ACC112 (cell line): ENCODE measurements around the gene TMEM131L.
"Not testable (repeated sequence)": the region's sequence is repeated elsewhere in the genome, so short reads cannot be mapped to it uniquely, and the experiment has no call there.

Experiments used
- H2AFZ ChIP-seq: fragments of 200-600 bp; sonication (generic); one replicate; pipeline ENCODE4 v1.6.0; 2017; ENCODE audit warnings: antibody characterized with exemption, low read length; ENCODE audit not compliant: unreplicated experiment
- H3K27ac ChIP-seq: fragments of 200-600 bp; sonication (generic); 2 replicates; pipeline ENCODE4 v1.5.1; 2014; ENCODE audit warnings: low read depth, mild to moderate bottlenecking, antibody characterized with exemption, low read length, moderate library complexity
- H3K27me3 ChIP-seq: fragments of 200-600 bp; sonication (generic); 2 replicates; pipeline ENCODE4 v1.6.1; 2014; ENCODE audit warnings: mild to moderate bottlenecking, antibody characterized with exemption, low read length, moderate library complexity, mixed read lengths; ENCODE audit not compliant: insufficient read depth
- H3K36me3 ChIP-seq: fragments of 200-600 bp; sonication (generic); 2 replicates; pipeline ENCODE4 v1.6.1; 2016; ENCODE audit warnings: mild to moderate bottlenecking, antibody characterized with exemption, low read length, moderate library complexity, mixed read lengths; ENCODE audit not compliant: insufficient read depth
- H3K4me1 ChIP-seq: fragments of 200-600 bp; sonication (generic); one replicate; pipeline ENCODE4 v1.6.1; 2016; ENCODE audit warnings: low read length, mixed read lengths; ENCODE audit not compliant: insufficient read depth, unreplicated experiment, control insufficient read depth
- H3K4me3 ChIP-seq: fragments of 200-600 bp; sonication (generic); 2 replicates; pipeline ENCODE4 v1.5.1; 2014; ENCODE audit warnings: mild to moderate bottlenecking, low read depth, low read length
- H3K79me2 ChIP-seq: fragments of 200-600 bp; sonication (generic); one replicate; pipeline ENCODE4 v1.6.0; 2016; ENCODE audit warnings: low read length; ENCODE audit not compliant: control insufficient read depth, unreplicated experiment, insufficient read depth

The TMEM131L gene, protein sequence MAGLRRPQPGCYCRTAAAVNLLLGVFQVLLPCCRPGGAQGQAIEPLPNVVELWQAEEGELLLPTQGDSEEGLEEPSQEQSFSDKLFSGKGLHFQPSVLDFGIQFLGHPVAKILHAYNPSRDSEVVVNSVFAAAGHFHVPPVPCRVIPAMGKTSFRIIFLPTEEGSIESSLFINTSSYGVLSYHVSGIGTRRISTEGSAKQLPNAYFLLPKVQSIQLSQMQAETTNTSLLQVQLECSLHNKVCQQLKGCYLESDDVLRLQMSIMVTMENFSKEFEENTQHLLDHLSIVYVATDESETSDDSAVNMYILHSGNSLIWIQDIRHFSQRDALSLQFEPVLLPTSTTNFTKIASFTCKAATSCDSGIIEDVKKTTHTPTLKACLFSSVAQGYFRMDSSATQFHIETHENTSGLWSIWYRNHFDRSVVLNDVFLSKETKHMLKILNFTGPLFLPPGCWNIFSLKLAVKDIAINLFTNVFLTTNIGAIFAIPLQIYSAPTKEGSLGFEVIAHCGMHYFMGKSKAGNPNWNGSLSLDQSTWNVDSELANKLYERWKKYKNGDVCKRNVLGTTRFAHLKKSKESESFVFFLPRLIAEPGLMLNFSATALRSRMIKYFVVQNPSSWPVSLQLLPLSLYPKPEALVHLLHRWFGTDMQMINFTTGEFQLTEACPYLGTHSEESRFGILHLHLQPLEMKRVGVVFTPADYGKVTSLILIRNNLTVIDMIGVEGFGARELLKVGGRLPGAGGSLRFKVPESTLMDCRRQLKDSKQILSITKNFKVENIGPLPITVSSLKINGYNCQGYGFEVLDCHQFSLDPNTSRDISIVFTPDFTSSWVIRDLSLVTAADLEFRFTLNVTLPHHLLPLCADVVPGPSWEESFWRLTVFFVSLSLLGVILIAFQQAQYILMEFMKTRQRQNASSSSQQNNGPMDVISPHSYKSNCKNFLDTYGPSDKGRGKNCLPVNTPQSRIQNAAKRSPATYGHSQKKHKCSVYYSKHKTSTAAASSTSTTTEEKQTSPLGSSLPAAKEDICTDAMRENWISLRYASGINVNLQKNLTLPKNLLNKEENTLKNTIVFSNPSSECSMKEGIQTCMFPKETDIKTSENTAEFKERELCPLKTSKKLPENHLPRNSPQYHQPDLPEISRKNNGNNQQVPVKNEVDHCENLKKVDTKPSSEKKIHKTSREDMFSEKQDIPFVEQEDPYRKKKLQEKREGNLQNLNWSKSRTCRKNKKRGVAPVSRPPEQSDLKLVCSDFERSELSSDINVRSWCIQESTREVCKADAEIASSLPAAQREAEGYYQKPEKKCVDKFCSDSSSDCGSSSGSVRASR (N-terminal part only)

DNA sequence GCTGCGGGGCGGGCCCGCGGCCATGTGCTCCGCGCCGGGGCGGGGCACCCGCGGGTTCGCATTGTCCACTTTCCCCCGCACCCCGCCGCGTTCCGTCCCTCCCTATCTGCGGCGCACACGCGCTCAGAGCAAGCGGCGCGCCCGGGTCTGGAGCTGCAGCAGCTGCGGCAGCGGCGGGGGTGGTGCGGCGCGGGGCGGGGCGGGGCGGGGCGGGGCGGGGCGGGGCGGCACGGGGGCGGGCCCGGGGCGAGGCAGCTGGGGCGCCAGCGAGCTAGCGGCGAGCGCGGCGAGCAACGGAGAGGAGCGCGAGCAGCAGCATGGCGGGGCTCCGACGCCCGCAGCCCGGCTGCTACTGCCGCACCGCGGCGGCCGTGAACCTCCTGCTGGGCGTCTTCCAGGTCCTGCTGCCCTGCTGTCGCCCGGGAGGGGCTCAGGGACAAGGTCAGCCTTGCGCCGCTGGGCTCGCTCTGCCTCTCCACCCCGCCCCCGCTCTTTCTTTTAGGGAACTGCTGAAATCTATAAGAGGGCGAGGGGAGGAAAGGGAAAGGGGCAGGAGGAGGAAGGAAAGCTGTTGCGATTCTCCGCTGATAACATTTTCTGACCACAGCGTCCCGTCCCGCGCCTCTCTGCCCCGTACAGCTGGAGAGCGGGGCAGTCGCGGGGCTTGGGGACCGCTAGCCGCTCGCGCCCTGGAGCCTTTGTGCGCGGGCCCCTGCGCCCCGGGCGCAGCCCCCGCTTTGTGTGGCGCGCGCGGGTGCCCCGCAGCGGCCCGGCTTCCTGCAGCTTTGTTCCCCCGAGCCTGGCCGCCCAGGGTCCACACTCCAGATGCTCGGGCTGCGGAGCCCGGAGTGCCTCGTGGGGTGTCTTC, at the start of gene TMEM131L:
Gene TMEM131L, plus strand, starts transcription at position 280 of the 868 bp plus-strand sequence. Its CDS starts 38 bp downstream, at position 318.
- Histone ChIP-seq H2AFZ (peak within 1 kb of the TSS; percentile 82), H3K27me3 (no peaks in the 10 kb centered on the region), H3K79me2 (peaks cover 23% of the 10 kb centered on the region), H3K4me3 (peak within 1 kb of the TSS; percentile 88), H3K36me3 (no peaks in the 10 kb centered on the region), H3K27ac (0 out of 2 replicates have a peak within 1 kb of the TSS, but pooled peaks have one; percentile 21), H3K4me1 (peaks cover 34% of the 10 kb centered on the region)

DNA sequence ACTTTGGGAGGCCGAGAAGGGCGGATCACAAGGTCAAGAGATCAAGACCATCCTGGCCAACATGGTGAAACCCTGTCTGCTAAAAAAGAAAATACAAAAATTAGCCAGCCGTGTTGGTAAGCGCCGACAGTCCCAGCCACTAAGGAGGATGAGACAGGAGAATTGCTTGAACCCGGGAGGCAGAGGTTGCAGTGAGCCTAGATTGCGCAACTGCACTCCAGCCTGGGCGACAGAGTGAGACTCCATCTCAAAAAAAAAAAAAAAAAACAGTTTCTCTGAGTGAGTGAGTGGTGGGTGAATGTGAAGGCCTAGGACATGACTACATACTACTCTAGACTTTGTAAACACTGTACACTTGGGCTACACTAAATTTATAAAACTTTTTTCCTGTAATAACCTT, 49.7 kb upstream of the TMEM131L start:
- H3K36me3 ChIP-seq, H3K79me2 ChIP-seq, H3K4me3 ChIP-seq, H3K27me3 ChIP-seq, H3K4me1 ChIP-seq, H3K27ac ChIP-seq, H2AFZ ChIP-seq: not testable (repeated sequence)

DNA sequence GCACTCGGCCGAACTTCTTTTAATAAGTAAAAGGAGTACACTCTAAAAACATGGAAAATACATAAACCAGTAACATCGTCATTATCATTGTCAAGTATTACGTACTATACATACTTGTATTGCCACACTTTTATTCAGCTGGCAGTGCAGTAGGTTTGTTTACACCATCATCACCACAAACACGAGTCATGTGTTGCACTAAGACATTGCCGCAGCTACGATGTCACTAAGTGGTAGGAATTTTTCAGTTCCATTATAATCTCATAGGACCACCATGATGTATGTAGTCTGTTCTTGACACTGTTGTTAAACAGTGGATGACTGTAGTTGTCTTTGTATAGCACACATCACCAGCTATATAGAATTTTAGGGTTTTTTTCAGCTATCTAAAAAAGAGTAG, 48.0 kb upstream of the TMEM131L start:
- Histone ChIP-seq H3K36me3 (no peaks in the 10 kb centered on the region), H2AFZ (no peak overlapping the region), H3K27ac (no peak overlapping the region), H3K27me3 (no peaks in the 10 kb centered on the region), H3K79me2 (no peaks in the 10 kb centered on the region), H3K4me3 (no peak overlapping the region), H3K4me1 (no peaks in the 10 kb centered on the region)

DNA sequence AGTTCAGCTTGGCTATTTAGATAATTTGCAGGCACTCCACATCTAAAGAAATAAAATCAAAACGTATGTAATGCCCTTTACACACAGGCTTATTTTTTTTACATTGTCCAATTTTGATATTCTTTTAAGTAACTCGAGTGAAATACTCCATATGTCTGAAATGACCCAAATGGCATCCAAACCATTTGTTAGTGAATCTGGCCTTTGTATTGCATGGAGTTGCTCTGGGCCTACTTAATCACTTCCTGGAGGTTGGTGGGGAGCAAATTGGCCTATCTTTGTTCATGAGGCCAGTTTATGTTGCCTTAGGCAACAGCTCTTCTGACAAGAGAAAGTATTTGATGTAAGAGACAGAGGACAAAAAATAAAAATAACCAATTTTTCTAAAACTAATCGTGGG, 47.6 kb upstream of the TMEM131L start:
- Histone ChIP-seq H3K27me3 (no peaks in the 10 kb centered on the region), H2AFZ (no peak overlapping the region), H3K79me2 (no peaks in the 10 kb centered on the region), H3K4me1 (no peaks in the 10 kb centered on the region), H3K36me3 (no peaks in the 10 kb centered on the region), H3K27ac (no peak overlapping the region), H3K4me3 (no peak overlapping the region)

DNA sequence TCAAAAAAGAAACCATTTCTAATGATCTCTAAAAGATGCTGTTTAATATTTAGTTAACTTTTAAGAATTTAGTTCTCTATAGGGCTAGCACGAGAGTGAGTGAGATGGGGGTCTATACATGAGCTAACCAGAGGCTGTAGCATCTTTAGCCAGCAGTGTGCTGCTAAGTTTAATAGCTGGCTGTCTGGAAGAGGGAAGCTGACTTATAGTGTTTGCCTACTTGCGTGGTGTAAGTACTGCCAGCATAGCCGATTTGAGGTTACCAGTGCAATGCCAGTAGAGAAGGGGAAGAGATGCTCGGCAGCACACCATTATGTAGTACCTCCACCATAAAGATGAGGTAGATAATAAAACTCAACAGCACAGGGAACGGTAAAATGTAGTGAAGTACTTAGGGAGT, 47.1 kb upstream of the TMEM131L start:
- no peak overlapping the region for H3K4me3 ChIP-seq
- no peak overlapping the region for H3K27ac ChIP-seq
- H3K36me3 ChIP-seq: no peaks in the 10 kb centered on the region
- no peaks in the 10 kb centered on the region for H3K4me1 ChIP-seq
- H3K79me2 ChIP-seq: no peaks in the 10 kb centered on the region
- H3K27me3 ChIP-seq: no peaks in the 10 kb centered on the region
- H2AFZ ChIP-seq: no peak overlapping the region

DNA sequence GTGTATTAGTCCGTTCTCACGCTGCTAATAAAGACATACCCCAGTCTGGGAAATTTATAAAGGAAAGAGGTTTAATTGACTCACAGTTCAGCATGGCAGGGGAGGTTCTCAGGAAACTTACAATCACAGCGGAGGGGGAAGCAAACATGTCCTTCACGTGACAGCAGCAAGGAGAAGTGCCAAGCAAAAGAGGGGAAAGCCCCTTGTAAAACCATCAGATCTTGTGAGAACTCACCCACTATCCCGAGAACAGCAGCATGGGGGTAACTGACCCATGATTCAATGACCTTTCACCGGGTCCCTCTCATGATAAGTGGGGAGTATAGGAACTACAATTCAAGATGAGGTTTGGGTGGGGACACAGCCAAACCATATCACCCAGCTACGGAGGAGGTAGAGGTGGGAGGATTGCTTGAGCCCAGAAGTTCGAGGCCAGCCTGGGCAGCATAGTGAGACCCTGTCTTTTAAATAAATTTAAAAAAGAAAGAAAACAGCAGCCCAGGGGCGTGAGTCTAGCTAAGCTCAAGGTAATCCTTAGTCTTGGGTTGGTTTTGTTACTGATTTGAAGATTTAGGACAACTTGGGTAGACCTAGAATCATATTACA, 46.4 kb upstream of the TMEM131L start:
- Histone ChIP-seq H3K36me3 (no peaks in the 10 kb centered on the region), H3K27ac (no peak overlapping the region), H3K4me1 (no peaks in the 10 kb centered on the region), H3K4me3 (no peak overlapping the region), H3K27me3 (no peaks in the 10 kb centered on the region), H3K79me2 (no peaks in the 10 kb centered on the region), H2AFZ (no peak overlapping the region)

DNA sequence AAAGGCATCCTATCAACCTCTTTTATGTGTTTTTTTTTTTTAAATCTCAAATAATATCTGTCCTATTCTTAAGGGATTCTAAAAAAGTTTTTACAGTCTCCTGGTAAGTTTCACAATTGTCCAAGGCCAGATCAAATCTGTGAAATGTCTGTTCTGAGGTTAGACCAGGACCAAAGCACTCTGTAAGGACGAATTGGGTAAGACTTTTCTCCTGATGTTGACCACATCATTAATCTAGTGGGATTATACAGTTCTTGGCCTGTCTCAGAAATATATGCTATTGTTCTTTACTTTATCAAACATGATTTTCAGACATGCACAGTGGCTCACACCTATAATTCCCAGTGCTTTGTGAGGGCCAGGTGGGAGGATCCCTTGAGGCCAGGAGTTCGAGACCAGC, 45.8 kb upstream of the TMEM131L start:
- no peaks in the 10 kb centered on the region for H3K79me2 ChIP-seq
- H3K27me3 ChIP-seq: no peaks in the 10 kb centered on the region
- no peaks in the 10 kb centered on the region for H3K4me1 ChIP-seq
- no peak overlapping the region for H3K27ac ChIP-seq
- no peak overlapping the region for H3K4me3 ChIP-seq
- no peak overlapping the region for H2AFZ ChIP-seq
- H3K36me3 ChIP-seq: no peaks in the 10 kb centered on the region

DNA sequence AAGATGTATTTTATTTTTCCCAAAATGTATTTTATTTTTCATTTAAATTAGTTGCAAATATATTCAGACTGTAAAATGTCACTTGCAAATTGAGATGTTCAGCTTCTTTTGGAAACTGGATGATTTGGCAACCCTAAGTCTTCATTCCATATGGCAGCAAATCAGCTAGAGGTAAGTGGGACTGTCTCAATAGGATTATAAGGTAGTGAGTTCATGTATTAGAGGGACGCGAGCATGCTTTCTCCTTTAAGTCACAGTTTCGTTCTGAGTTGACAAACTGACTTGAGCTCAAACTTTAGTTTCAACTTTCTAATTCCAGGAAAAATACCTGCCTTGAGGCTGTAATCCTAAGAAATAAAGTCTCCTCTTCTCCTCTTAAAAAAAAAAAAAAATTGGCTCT, 44.2 kb upstream of the TMEM131L start:
- H3K27ac ChIP-seq: no peak overlapping the region
- no peaks in the 10 kb centered on the region for H3K36me3 ChIP-seq
- H2AFZ ChIP-seq: no peak overlapping the region

DNA sequence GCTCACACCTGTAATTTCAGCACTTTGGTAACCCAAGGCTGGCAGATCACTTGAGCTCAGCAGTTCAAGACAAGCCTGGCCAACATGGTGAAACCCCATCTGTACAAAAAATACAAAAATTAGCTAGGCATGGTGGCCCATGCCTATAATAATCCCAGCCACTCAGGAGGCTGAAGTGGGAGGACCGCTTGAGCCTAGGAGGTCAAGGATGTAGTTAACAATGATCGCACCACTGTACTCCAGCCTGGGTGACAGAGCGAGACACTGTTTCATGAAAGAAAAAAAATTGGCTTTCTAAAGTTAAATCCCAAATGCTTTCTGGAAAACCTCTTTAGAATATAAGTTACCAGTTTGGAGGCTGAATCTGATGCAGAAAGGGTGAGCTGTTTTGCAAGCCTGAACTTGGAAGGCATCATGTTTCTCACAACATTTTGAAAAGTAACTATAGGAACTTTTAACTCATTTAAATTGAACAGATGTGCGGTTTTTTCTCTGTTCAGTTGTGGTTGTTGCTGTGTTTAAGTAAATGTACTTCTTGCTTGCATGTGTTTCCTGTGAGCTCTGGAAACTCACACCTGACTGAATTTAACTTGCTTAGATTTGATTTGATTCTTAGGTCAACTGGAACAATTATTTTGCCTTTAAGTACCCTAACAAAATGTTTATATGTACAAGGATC, 39.8 kb upstream of the TMEM131L start:
- Histone ChIP-seq H2AFZ (no peak overlapping the region), H3K27ac (no peak overlapping the region), H3K79me2 (no peaks in the 10 kb centered on the region), H3K4me3 (no peak overlapping the region), H3K27me3 (no peaks in the 10 kb centered on the region), H3K4me1 (peaks cover 6% of the 10 kb centered on the region), H3K36me3 (no peaks in the 10 kb centered on the region)

More for the DNA sequence above, 44.2 kb upstream of the TMEM131L start:
- H3K27me3 ChIP-seq: no peaks in the 10 kb centered on the region
- H3K4me3 ChIP-seq: no peak overlapping the region
- no peaks in the 10 kb centered on the region for H3K79me2 ChIP-seq
- H3K4me1 ChIP-seq: no peaks in the 10 kb centered on the region
